ENCODE measurements around the gene CABP1.

DNA sequence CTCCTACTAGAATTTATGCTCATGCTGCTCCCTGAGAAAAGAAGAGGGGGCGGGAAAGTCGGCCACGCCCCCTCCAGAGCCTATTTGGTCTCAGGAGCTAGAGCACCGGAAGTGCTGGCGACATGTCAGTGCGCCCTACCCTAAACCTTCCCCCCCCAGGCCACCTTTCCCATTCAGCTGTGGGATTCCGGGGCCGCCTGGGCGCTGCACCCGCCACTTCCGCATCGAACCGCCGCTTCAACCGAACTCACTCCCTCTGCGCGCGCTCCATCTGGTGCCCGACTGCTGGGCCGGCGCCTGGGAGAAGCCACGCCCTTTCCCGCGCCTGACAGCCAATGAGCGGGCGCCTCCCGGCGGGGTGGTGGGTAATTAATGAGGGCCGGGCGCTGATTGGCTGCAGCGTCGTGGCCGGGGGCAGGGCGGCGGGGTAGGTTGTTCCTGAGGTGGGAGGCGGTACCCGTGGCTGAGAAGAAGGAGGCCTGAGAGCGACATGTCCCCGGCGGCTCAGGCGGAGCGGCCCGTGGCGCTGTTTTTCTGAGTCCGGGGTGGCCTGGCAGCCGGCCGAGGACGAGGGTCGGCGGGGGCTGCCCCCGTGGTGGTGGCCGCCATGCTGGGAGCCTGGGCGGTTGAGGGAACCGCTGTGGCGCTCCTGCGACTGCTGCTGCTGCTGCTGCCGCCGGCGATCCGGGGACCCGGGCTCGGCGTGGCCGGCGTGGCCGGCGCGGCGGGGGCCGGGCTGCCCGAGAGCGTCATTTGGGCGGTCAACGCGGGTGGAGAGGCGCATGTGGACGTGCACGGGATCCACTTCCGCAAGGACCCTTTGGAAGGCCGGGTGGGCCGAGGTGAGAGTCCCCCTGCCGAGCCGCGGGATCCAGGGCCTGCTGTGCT is 46.5 kb downstream of the CABP1 start, which contains the start of gene MLEC:
- TF ChIP-seq, protein P1, sequence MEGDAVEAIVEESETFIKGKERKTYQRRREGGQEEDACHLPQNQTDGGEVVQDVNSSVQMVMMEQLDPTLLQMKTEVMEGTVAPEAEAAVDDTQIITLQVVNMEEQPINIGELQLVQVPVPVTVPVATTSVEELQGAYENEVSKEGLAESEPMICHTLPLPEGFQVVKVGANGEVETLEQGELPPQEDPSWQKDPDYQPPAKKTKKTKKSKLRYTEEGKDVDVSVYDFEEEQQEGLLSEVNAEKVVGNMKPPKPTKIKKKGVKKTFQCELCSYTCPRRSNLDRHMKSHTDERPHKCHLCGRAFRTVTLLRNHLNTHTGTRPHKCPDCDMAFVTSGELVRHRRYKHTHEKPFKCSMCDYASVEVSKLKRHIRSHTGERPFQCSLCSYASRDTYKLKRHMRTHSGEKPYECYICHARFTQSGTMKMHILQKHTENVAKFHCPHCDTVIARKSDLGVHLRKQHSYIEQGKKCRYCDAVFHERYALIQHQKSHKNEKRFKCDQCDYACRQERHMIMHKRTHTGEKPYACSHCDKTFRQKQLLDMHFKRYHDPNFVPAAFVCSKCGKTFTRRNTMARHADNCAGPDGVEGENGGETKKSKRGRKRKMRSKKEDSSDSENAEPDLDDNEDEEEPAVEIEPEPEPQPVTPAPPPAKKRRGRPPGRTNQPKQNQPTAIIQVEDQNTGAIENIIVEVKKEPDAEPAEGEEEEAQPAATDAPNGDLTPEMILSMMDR (optimal IDR thresholded peaks at IDR 0.05 in 1 of 3, IDR thresholded peaks at IDR 0.05 in 1 of 3, conservative IDR thresholded peaks at IDR 0.05 in 1 of 3; ENCODE audit: extremely low read depth in 1 of 3, insufficient read depth in 2 of 3, low read length in 3 of 3) = peak in 2 of 3 experiments; percentile 37 to 44
- TF ChIP-seq EZH2 (IDR thresholded peaks at IDR 0.05; ENCODE audit: low read length) = no peak
